GM19238 (cell line): ENCODE measurements around the gene SLC49A4.
A peak's percentile ranks its signal among the peaks of the same experiment; 100 is the strongest.

Experiments used
- DNase-seq: peaks from one replicate; pipeline ENCODE4 v3.0.0; 2011; ENCODE audit warnings: low spot score; ENCODE audit not compliant: insufficient read length

SLC49A4 gene

DNA sequence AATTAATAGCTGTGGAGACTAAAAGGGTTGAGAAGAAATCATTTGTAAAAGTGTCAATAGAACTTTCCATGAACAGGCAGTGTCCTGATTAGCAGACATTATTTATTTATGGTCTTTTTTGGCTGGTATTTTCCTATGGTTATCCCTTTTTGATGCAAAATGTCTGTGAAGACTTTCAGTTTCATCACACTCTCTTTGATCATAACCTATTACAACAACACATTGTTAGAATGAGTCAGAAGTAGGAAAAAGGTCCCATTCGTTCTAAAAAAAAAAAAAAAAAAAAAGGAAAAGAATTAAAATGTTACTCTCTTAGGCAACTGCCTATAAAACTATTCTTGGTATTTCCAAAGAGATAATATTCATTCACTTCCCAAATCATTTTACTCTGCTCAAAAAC lies 62.1 kb downstream of the SLC49A4 start:
- DNase-seq: no peak

- DNase-seq: no peak
Measured at GRCh38 chr3:122858373-122858772, 63.5 kb downstream of the SLC49A4 start.

- DNase-seq: no peak
Measured at GRCh38 chr3:122859021-122859805, 64.3 kb downstream of the SLC49A4 start.

- DNase-seq: no peak
Measured at GRCh38 chr3:122862381-122862780, 67.5 kb downstream of the SLC49A4 start.

DNA sequence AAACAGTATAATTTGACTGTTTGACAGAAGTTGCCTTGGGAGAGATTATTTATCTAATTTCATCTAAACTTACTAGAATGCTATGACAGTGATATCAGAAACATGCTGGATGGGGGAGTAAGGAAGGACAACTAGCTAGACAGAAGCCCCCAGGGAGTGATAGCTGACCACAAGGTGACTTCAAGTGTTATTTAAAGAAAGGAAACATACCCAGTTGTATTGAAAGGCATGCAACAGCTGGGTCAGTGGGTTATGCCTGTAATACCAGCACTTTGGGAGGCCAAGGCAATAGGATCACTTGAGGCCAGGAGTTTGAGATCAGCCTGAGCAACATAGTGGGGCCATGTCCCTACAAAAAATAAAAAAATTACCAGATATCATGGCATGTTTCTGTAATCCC lies 69.6 kb downstream of the SLC49A4 start:
- no peak for DNase-seq

- no peak for DNase-seq
Measured at GRCh38 chr3:122868322-122868721, 73.5 kb downstream of the SLC49A4 start.

DNA sequence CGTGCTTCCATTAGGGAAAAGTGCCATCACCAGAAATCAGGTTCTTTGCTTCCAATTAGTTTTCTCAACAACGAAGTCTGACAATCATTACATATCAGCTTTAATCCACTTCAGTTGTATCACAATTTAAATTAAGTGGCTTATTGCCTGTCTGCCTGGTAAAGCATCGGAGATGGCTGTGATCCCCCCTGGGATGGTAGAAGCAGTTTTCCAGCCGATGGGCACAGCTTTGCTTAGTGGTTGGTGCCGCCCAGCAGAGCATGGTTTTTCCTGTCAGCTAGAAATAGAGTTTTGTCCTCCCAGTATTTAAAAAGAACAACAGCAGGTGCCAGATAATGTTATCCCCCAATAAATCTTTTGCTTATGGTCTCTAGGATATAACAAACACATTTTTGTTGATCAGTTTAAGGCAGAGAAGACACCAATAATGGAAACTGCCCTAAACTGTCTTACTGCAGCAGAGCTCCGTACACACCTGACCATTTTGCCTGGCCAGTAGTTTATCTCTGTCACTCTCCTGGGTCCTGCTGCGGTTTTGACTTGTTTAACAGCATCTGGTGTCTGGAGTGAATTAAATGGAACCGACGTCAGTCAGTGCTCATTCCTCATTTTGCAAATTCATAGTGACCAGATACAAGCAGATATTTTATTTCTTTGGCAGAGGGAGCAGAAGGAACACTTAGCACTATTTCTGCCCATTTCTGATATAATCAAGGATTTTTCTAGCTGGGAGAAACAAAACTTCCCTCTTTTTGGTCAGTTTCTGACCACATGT lies 79.1 kb downstream of the SLC49A4 start:
- no peak for DNase-seq

DNA sequence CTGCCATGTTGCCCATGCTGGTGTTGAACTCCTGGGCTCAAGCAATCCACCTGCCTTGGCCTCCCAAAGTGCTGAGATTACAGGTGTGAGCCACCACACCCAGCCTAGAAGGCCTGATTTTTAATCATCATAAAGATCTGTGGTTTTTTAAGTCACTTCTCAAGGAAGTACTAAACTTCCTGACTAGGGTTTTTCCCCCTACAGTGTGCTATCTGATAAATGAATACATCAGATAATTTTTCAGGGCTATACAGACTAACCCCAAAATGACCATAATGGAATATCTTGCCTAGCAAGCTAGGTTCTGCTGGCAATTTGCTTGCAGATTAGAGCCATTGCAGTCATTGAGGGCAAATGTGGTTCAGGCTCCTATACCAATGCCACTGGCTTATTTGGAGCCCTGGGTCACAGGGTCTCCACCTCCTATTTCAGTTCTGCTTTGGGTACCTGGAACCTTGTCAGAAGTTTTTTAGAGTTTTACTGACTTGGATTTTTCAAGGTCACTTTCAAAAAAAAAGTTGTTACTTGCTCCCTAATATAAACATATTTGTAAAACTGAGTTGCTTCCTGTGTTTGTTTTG lies 80.8 kb downstream of the SLC49A4 start:
- no peak for DNase-seq

DNA sequence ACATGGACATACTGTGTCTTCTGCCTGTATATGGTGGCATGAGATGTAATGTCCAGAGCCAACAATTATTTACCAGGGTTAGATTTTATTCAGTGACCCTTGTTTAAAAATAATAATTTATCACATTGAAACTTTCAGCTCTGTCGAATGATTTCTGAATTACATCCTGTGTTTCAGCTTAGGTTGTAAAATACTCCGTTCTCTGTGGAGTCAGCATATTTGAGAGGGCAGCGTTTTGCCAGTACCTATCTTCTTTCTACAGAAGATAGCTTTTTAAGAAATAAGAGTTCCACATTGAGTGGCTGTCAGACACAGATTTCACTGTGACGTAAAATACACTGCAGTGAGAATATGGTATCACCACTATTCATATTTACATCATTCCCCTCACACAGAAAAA lies 85.3 kb downstream of the SLC49A4 start:
- DNase-seq: no peak

DNA sequence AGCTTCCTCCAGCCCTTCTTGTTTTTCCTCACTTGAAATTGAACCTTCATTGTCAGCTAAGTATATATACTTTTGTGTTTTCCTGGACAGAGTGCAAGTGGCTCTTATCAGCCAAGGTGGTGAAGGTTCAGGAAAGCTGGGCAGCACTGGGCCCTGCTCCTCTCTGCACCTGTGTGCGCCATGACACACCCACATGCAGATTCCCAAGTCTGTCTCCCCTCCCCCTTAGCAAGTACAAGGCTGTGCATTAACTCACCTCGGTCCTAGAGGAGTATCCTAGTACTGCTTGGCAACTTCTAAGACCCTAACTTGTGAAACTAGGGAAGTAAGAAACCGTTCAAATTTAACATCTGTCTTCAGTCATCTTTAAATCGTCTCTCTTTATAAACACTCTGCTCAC lies 85.8 kb downstream of the SLC49A4 start:
- no peak for DNase-seq

DNA sequence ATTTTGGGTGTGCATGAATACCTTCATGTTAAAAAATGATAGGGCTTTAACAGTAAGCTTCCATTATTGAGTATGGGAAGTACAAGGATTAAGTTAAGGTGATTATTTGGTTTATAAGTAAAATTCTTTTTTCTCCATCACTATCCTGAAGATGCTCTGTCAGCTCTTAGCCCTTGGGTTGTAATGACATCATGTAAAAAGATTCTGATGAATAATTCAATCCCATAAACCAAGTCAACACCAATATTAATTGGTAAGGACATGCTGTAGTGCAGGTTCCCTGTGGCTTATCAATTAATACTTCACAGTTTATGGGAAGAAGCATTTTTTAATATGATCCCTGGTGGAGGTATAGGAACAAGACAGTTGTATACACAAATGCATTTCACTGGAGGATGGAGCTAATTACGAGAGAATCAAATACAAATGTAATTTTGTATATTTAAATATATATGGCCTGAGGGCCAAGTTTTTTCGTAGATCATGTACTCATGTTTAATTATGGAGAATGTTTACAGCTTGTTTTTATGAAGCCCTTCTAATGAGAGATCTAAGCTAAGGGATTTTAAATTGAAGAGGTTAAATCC lies 87.6 kb downstream of the SLC49A4 start:
- no peak for DNase-seq

DNA sequence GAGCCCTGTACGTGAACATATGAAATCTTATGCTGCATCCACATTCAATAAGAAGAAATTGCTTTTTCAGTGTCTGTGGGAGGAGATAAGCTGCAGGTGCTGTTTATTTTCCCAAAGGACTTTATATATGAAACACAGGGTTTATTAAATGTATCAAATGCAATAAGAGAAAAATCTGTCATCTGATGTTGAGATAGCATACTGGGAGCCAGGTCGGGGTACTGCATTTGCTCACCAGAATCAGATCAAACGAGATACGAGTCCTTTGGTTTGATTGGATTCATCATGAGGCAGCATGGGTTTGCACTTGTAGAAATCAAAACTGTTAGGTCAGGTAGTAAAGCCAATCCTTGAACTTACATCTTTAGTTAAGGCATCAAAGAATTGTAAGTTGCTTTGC lies 91.4 kb downstream of the SLC49A4 start:
- DNase-seq: no peak

DNA sequence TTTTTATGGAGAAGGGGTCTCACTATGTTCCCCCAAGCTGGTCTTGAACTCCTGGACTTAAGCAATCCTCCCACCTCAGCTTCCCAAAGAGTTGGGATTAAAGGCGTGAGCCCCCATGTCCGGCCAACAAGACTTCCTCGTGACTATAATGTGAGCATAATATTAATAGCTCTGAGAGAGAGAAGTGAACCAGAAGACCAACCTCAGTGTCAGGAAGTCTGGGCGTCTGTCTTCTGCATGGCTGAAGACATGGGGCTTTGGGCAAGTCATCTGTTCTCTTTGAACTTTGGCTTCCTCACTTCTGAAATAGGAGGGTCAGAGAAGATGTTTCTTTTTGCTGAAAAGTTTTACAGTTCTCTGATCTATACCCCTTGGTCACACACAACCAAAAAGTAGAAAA lies 92.1 kb downstream of the SLC49A4 start:
- no peak for DNase-seq

GRCh38 chr3:122890077-122890719 lies 95.3 kb downstream of the SLC49A4 start:
- DNase-seq: peak; percentile 26

DNA sequence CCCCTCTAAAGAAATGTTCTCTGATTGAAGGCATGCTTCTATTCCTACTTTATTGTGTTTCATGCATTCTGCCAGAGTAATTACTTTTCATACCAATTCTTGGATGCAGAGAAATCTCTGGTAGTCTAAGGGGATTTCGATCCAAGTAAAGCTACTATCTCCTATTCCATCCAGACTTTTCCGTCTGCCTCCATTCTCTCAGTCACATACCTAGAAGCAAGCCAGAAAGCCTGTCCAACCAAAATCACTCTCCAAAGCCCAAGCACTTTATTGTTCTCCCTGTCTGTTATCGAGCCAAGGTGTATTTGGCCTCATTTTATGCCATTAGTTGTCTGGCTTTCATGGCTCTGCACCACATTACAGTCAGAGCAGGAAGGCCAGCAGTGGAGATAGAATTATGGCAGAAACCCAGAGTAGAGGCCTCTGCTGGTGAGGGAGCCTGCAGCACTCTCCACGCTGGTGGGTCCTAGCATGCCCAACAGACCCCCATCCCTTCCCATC lies 95.9 kb downstream of the SLC49A4 start:
- DNase-seq: no peak

DNA sequence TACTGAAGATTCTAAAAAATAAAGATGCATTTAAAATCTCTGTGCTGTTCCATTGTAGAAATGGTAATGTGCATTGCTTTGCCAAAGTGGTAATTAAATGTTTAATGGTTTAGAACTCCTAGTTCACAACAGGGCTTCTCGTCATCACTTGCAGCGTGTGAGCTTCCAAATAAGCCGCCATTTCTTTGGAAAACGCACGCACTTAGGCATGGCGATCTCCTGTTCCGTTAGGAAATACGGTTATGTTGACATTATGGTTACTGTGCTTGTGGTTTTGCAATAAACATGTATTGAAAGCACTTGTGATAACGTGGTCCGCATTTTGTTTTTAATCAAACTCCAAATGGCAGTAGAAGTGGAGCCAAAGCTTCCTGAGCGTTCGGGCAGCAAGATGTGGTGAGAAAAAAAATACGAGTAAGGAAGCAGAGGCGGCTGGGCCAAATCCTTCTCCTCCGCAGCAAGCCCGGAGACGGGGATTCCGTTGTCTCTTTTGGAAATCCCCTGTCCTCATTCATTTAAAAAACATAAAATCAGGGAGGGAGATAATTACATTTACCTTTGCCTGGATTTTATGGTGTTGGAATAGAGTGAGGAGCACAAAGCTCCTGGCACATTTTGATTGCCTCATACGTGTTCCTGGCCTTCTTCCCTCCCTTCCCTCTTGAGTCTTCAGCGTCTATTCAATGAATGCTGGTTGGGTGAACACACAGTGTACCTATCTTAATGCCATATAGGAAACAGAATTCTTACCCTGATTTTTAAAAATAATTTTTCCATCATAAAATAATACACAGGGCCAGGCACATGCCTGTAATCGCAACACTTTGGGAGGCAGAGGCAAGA lies 97.5 kb downstream of the SLC49A4 start:
- DNase-seq: no peak

GRCh38 chr3:122893282-122893681 lies 98.4 kb downstream of the SLC49A4 start:
- no peak for DNase-seq

- DNase-seq: no peak
Measured at GRCh38 chr3:122893754-122894668, 99.1 kb downstream of the SLC49A4 start.

- DNase-seq: no peak
Measured at GRCh38 chr3:122898298-122898697, 103.4 kb downstream of the SLC49A4 start.
